ENCODE results near the gene DLL3.
"Not testable (repeated sequence)": the region's sequence is repeated elsewhere in the genome, so short reads cannot be mapped to it uniquely, and the experiment has no call there.

The DLL3 gene, protein sequence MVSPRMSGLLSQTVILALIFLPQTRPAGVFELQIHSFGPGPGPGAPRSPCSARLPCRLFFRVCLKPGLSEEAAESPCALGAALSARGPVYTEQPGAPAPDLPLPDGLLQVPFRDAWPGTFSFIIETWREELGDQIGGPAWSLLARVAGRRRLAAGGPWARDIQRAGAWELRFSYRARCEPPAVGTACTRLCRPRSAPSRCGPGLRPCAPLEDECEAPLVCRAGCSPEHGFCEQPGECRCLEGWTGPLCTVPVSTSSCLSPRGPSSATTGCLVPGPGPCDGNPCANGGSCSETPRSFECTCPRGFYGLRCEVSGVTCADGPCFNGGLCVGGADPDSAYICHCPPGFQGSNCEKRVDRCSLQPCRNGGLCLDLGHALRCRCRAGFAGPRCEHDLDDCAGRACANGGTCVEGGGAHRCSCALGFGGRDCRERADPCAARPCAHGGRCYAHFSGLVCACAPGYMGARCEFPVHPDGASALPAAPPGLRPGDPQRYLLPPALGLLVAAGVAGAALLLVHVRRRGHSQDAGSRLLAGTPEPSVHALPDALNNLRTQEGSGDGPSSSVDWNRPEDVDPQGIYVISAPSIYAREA

DNA sequence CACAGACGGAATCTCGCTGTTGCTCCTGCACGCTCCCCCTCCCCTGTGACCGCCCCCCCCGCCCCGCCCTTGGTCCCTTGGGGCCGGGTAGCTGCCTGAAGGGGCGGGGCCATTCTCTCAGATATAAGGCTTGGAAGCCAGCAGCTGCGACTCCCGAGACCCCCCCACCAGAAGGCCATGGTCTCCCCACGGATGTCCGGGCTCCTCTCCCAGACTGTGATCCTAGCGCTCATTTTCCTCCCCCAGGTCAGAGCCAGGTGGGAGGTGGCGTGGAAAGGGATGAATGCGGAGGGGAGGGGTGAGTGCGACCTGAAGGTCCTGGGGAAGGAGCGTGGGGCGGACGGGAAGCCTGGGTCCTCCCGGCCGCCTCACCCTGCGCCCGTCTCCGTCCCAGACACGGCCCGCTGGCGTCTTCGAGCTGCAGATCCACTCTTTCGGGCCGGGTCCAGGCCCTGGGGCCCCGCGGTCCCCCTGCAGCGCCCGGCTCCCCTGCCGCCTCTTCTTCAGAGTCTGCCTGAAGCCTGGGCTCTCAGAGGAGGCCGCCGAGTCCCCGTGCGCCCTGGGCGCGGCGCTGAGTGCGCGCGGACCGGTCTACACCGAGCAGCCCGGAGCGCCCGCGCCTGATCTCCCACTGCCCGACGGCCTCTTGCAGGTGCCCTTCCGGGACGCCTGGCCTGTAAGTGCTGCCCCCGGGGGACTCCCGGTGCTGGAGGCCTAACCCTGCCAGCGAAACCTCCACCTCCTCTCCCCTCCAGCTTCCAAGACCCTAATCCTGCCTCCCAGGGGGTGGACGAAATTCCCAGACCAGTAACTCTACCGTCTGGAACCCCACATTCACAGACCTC, at the start of gene DLL3:
Gene DLL3 (plus strand): TSS at position 150 of the 845 bp plus-strand sequence. CDS start 28 bp downstream, at position 178.
- DNase-seq (ENCODE audit: low spot score): no peak

DNA sequence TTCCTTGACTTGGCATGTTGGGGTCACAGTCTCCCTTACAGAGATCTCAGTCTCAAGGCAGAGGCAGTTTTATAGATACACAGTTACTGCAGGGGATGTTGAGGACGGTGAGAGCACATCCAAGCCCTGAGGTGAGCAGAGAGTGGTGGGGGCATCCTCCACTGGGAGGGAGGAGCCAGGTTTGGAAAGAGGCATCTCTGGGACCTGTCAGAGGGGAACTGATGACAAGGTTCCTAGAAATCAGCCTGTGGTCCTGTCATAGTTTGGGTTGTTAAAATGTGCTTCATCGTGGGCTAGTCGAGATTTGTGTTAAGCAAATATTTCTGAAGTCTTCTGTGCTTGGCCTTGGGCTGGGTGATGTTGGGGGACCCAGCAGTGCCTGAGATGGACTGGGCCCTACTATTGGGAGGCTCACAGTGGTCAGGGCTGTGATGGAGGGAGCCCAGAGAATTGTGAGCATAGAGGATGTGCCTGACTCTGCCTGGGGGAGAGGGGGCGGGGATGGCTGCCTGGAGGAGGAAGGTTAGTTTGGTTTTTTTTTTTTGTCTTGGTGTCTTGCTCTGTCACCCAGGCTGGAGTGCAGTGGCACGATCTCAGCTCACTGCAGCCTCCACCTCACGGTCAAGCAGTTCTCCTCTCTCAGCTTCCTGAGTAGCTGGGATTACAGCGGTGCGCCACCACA, 49.5 kb upstream of the DLL3 start:
- no peak for DNase-seq (ENCODE audit: low spot score)

DNA sequence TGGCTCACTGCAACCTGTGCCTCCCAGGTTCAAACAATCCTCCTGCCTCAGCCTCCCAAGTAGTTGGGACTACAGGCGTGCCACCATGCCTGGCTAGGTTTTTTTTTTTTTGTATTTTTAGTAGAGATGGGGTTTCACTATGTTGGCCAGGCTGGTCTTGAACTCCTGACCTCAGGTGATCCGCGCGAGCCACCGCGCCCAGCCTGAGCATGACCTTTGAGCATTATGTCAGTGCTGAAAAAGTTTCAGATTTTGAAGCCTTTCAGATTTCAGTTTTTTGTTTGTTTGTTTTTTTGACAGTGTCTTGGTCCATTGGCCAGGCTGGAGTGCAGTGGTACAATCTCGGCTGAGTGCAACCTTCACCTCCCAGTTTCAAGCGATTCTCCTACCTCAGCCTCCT, 47.5 kb upstream of the DLL3 start:
- DNase-seq (ENCODE audit: low spot score): not testable (repeated sequence)

DNA sequence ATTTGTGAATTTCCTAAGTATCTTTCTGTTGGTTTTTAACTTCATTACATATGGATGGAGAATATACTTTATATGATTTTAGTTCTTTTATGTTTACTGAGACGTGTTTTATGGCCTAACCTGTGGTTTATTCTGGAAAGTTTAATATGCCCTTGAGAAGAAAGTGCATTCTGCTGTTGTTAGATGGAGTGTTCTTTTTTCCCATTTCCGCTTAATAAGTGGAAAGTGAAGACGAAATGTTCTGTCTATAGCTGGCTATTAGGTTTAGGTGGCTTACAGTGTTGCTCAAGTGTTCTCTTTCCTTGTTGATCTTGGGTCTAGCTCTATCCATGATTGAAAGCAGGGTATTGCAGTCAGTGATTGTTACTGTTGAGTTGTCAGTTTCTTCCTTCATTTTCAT, 35.3 kb upstream of the DLL3 start:
- DNase-seq (ENCODE audit: low spot score): no peak

DNA sequence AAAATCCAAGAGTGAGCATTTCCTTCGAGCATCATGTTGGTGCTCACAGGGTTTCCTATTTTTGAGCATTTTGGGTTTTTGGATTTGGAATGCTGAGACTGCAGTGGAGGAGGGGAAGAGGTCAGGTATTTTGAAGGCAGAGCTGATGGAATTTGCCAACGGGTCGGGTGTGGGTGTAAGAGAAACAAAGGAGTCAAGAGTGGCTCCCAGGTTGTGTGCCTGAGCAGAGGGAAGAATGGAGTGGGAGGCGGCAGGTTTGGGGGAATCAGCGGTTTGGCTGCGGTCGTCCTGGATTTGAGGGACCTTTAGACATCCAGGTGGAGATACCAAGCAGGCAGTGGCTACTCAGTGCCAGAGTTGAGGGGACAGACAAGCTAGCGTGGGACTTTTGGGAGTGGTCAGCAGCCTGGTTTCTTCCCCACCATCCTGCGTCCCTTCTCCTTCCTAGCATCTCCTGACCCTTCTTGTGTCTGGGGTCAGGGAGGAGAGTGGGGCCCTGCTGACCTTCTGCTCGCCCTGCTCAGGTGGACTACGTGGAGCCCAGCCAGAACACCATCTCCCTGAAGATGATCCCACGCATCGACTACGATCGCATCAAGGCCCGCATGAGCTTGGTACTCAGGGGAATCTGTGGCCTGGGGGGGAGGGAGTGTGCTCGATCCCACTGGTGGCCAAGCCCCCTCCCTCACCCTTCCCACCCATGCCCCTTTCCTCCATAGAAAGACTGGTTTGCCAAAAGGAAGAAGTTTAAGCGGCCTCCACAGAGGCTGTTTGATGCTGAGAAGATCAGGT, 32.6 kb upstream of the DLL3 start:
- DNase-seq (ENCODE audit: low spot score): no peak

DNA sequence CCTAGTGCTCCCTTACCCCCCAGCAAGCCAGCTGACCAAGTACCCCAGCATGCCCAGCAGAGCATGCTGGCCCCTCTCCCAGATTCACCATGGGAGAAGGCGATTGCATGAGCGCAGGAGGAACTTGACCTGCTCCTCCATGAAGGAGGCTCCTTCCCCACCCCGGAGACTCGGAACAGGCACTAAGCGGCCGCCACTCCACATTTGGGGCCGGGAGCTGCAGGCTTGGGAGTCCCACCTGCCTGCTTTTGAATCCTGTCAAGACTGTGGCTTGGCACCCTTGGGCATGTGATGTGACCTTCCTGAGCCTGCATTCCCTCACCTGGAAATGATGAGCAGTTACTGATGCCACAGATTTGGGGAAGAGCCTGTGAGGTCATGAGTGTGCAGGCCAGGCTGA, 30.8 kb upstream of the DLL3 start:
- DNase-seq (ENCODE audit: low spot score): no peak

DNA sequence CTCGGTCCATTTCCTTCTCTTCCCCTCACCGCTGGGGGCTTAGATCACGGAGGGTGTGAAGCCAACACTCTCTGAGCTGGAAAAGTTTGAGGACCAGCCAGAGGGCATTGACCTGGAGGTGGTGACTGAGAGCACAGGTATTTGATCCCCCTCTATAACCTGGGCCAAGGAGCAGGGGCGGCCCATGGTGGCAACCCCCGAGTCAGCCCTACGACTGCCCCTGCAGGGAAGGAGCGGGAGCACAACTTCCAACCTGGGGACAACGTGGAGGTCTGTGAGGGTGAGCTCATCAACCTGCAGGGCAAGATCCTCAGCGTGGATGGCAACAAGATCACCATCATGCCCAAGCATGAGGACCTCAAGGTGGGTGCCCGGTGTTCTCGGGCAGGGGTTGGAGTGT, 29.7 kb upstream of the DLL3 start:
- DNase-seq (ENCODE audit: low spot score): no peak

DNA sequence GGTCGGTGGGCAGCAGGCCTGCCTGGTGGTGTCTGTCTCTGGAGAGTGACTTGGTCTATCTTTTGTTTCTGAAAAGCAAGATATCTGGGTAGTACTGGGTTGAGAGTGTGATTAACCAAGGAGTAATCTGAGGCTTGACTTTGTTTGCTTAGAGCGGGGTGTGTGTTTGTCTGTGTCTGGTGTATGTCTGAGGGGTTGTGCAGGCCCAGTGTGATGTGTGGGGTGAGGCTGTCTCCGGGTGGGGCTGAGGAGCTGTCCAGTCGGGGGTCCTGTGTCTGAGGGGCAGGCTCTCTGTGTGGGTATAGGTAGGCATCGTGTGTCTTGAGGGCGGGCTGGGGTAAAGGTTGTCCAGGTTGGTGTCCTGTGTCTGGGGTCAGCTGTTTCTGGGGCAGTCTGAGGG, 29.2 kb upstream of the DLL3 start:
- DNase-seq (ENCODE audit: low spot score): no peak

DNA sequence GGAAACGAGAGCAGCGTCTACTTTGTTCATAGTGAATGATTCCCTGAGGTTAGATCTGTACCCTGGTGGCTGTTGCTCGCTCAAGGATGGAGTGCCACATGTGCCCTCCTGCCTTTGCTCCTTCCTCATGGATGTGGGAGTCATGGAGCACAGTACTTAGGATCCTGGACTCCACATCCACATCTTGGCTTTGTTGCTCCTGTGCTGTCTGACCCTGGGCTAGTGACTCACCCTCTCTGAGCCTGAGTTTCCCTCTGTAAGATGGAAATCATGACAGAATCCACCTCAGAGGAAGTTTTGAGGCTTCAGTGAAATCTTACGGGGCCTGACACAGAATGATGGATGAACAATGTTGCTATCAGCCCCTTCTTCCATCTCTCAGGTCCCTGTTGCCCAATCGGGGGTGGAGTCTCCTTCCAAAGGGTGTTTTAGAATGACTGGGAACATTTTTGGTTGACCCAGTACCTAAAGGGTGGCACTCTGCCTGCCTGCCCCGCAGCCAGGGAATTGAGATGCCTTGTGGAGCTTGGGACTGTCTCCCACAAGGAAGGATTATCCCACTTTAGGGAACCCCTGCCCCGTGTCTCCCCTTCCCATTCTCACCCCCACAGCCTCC, 27.9 kb upstream of the DLL3 start:
- no peak for DNase-seq (ENCODE audit: low spot score)

DNA sequence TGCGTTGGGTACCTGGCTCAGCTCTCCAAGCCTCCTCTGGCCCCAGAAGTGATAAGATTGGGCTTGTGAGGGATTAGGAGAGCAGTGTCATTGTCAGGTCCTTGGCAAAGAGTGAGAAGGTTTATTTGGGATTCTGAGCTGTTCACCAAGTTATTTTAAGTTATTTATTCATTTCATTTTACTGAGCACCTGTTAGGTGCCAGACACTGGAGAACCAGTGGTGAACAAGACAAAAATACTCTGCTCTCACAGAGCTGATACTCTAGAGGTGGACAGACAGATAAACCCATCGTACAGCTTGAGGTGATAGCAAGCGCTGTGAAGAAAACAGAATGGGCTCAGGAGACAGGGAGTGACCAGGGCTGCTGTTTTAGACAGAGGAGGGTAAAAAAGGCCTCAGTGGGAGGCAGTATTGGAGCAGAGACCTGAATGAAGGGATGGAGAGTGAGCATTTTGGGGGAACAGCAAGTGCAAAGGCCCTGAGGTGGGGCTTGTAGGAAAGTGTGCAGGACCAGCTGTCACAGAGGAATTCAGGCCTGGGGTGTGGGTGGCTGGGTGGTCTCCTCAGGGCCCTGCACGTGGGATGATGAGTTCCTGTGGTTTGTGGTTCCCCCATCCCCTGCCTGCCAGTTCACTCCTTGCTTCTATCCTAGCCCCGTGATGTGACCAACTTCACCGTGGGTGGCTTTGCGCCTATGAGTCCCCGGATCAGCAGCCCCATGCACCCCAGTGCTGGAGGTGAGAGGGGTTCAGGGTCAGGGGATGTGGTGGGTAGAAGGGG, 26.8 kb upstream of the DLL3 start:
- no peak for DNase-seq (ENCODE audit: low spot score)

DNA sequence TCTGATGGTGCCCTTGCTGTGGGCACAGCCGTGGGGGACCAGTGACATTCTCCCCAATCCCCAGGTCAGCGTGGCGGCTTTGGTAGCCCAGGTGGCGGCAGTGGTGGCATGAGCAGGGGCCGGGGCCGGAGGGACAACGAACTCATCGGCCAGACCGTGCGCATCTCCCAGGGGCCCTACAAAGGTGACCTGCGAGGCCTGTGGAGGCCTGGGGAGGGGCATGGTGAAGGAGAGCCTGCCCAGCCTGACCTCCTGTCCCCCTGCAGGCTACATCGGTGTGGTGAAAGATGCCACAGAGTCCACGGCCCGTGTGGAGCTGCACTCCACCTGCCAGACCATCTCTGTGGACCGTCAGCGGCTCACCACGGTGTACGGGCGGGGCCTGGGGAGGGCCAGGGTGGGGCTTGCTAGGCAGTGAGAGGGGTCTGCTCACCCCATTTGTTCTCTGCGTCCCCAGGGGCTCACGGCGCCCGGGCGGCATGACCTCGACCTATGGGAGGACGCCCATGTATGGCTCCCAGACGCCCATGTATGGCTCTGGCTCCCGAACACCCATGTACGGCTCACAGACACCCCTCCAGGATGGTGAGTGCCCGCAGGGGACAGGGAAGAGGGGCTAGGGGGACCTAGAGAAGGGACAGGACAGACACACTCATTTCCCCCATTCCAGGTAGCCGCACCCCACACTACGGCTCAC, 25.9 kb upstream of the DLL3 start:
- DNase-seq (ENCODE audit: low spot score): no peak

DNA sequence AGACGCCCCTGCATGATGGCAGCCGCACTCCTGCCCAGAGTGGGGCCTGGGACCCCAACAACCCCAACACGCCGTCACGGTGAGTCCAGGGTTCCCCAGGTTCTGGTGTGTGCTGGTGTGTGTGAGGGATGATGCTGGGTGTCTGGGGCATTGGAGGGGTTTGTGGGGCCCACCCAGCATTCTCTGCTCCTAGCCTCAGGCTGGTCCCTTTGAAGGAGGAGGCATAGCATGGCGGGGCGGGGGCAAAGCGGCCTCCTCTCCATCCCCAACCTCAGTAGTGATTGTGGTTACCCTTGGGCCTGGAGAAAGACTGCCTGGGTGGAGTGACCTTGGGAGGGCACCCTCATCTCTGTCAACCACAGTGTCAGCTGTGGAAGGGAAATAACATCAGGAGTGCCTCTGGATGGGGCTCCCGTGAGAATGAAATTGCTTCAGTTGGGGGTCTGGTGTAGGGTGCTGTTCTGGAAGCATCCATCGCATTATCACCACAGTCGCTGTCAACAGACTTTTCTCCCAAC, 25.2 kb upstream of the DLL3 start:
- no peak for DNase-seq (ENCODE audit: low spot score)

DNA sequence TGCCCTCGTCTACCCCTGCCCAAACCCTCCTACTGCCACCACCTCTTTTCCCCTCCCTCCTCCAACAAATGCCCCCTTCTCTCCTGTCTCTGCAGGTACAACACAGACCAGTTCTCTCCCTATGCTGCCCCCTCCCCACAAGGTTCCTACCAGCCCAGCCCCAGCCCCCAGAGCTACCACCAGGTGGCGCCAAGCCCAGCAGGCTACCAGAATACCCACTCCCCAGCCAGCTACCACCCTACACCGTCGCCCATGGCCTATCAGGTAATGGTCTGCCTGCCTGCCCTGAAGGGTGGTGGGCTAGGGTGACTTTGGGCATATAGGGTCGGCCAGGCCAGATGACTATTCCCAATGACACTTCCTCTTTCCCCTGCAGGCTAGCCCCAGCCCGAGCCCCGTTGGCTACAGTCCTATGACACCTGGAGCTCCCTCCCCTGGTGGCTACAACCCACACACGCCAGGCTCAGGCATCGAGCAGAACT, 24.6 kb upstream of the DLL3 start:
- peak; percentile 58 for DNase-seq (ENCODE audit: low spot score)

DNA sequence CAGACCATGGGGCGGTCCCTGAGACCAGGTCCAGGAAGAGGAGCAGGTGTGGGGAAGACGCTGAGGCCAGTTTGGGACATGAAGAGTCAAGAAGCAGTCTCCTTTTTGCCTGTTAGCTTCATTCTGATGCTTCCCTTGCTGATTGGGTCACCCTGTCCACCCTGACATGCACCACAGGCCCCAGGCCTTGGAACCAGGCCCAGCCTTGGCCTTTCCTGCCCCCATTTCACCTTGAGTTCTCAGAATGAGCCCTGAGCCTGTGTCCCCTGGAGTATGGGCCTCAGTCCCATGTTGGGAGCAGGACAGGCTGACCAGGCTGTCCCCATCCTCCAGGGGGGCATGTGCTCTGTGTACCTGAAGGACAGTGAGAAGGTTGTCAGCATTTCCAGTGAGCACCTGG, 23.0 kb upstream of the DLL3 start:
- DNase-seq (ENCODE audit: low spot score): no peak

DNA sequence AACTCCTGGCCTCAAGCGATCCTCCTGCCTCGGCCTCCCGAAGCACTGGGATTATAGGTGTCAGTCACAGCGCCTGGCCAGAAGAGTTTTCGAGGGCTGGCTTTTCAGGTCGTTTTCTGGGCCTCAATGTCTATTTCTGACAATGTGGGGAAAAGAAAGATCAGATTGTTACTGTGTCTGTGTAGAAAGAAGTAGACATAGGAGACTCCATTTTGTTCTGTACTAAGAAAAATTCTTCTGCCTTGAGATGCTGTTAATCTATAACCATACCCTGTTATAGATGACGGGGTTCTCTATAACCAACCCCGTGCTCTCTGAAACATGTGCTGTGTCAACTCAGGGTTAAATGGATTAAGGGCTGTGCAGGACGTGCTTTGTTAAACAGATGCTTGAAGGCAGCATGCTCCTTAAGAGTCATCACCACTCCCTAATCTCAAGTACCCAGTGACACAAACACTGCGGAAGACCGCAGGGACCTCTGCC, 19.4 kb upstream of the DLL3 start:
- not testable (repeated sequence) for DNase-seq (ENCODE audit: low spot score)

DNA sequence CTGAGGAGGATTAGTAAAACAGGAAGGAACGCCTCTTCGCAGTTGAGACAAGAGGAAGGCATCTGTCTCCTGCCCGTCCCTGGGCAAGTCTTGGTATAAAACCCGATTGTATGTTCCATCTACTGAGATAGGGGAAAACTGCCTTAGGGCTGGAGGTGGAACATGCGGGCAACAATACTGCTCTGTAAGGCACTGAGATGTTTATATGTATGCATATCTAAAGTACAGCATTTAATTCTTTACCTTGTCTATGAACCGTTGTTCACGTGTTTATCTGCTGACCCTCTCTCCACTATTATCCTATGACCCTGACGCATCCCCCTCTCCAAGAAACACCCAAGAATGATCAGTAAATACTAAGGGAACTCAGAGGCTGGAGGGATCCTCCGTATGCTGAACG, 18.8 kb upstream of the DLL3 start:
- DNase-seq (ENCODE audit: low spot score): no peak

DNA sequence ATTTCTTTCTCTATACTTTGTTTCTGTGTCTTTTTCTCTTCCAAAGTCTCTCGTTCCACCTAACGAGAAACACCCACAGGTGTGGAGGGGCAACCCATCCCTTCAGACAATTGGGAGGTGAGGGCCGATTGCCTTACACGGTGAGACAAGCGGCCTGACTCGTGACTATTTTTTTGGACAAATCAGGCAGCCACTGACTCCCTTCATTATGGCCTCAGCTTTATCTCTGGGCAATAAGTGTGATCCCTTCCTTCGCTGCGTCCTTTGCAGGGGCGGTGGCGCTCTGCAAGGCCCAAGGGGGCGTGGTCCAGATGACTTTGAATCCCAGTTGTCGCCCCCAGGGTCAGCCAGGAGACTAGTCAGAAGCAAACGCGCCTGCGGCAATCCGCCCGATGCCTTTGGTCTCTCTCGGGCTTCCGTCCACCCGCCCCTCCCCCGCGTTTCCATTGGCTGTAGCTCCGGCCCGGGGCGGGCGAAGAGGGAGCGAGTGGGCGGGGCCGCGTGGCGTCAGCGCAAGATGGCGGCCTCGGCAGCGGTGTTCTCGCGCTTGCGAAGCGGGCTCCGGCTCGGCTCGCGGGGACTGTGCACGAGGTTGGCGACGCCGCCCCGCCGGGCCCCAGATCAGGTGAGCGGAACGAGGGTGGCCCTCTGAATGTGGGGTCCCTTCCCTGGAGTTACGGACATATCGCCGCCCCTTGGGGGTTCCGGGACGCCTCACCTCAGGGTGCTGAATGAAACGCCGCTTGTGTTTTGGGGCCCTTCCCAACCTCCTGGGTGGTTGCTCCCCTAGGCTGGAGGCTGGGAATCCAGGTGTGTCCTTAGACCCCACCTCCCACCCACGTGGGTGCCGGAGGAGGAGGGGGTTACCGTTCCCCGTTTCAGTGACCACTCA, 18.2 kb upstream of the DLL3 start, which contains the start of gene TIMM50:
Gene TIMM50 (plus strand): TSS at position 502 of the 892 bp plus-strand sequence. CDS start 16 bp downstream, at position 518.
- peak; percentile 97 for DNase-seq (ENCODE audit: low spot score)

DNA sequence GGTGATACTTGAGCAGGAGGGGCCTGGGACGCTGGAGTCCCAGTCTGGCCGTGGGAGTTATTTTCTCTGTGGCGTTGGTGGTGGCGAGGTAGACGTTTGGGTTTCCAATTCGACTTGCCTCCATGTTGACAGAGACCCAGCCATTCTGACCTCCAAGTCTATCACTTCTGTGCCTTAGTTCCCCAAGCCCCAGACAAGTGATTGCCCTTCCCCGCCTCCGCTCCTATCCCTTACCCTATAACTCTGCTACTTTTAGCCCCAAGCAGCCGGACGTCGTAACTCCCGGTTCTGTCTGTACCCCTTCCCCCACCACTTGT, 17.6 kb upstream of the DLL3 start:
- DNase-seq (ENCODE audit: low spot score): no peak

All from activated CD4-positive, alpha-beta T cell treated with anti-CD3 and anti-CD28 coated beads, Interleukin-2, Interleukin-4, amounts not matched to agents 100 ng/mL and 50 ng/mL, durations not matched to agents 16 hours and 8 hours (primary cell).